A549 treated with GW870086 at 1 μM for 4 hours (cell line): Measurements from ENCODE around the gene COL10A1. TPM values are rescaled to one million over a fixed set of nuclear protein-coding genes. Genes with fewer than 3 reads are reported as not detected.

Experiments
- total RNA-seq: library from RNA; stranded (reverse); fragments of 200-300 nt; extraction: Qiagen RNA extraction; gene quantifications from 5 replicates; pipeline ENCODE4 v1.2.3, GENCODE V29; 2022; ENCODE audit warnings: low read depth

The COL10A1 gene
- not detected in 5 replicates for total RNA-seq

GRCh38 chr6:116126032-116126431 lies at the start of gene COL10A1:
COL10A1 (minus strand) TSS chr6:116126132; CDS start chr6:116125492, 640 bp downstream.

GRCh38 chr6:116100419-116101301 lies 25.3 kb downstream of the COL10A1 start, which contains the start of gene NT5DC1:
NT5DC1 (plus strand) TSS chr6:116100853; CDS start chr6:116100931, 78 bp downstream.

Other genes with a start within 250 kb of the COL10A1 start
- gene FRK, start 65.2 kb downstream of the COL10A1 start, total RNA-seq: 1.5 to 2.4 TPM (median 2.3 TPM) in 5 replicates
- 25.5 to 31.2 TPM (median 26.4 TPM) in 5 replicates for gene NT5DC1, start 25.3 kb downstream of the COL10A1 start, total RNA-seq
- gene TSPYL4, start 127.9 kb upstream of the COL10A1 start, total RNA-seq: 2.7 to 3.5 TPM (median 3.2 TPM) in 5 replicates
- 25.3 to 29.6 TPM (median 28.3 TPM) in 5 replicates for gene TSPYL1, start 153.8 kb upstream of the COL10A1 start, total RNA-seq
- 11.1 to 15.3 TPM (median 14.7 TPM) in 5 replicates for gene DSE, start 244.8 kb upstream of the COL10A1 start, total RNA-seq